Stomach (tissue), 9 donors: ENCODE measurements around the gene RAI14. TPM values are rescaled to one million over a fixed set of nuclear protein-coding genes. Genes with fewer than 3 reads are reported as not detected.
"Not testable (repeated sequence)": the region's sequence is repeated elsewhere in the genome, so short reads cannot be mapped to it uniquely, and the experiment has no call there.

Experiments
- DNase-seq, 2 donors: peaks; one replicate each; pipeline versions ENCODE4 v3.0.0 to v3.0.0-alpha.2; 2013 to 2019
- H3K27ac ChIP-seq, 5 donors: fragments of 200-600 bp in 4 of 5; sonication (generic) in 4 of 5; one replicate each; pipeline ENCODE4 v1.5.1; 2013 to 2019; ENCODE audit warnings: mild to moderate bottlenecking in 1 of 5, moderate library complexity in 1 of 5
- H3K27me3 ChIP-seq, 3 donors: fragments of 200-600 bp; sonication (generic); one replicate each; pipeline ENCODE4 v1.5.1; 2017 to 2019; ENCODE audit warnings: mixed run types in 1 of 3
- H3K36me3 ChIP-seq, 4 donors: fragments of 200-600 bp; sonication (generic); 1 replicate in 3 of 4; 2 replicates in 1 of 4; pipeline ENCODE4 v1.5.1; 2016 to 2019
- H3K4me1 ChIP-seq, 4 donors: fragments of 200-600 bp; sonication (generic); one replicate each; pipeline ENCODE4 v1.5.1; 2016 to 2019
- H3K4me3 ChIP-seq, 4 donors: fragments of 200-600 bp; sonication (generic) in 3 of 4; one replicate each; pipeline ENCODE4 v1.5.1; 2016 to 2019; ENCODE audit warnings: mild to moderate bottlenecking in 1 of 4
- H3K9me3 ChIP-seq, 4 donors: fragments of 200-600 bp; sonication (generic); one replicate each; pipeline ENCODE4 v1.5.1; 2016 to 2019
- EP300 ChIP-seq: sonication (generic); formaldehyde crosslinking; IDR thresholded peaks from one replicate; pipeline ENCODE4 v1.6.1; 2017; ENCODE audit warnings: antibody characterized with exemption
- POLR2A ChIP-seq, 4 donors: fragments of 450-650 bp; IDR thresholded peaks; one replicate each; pipeline ENCODE4 v1.6.1; 2016; ENCODE audit warnings: antibody characterized with exemption in 4 of 4, control low read depth in 2 of 4, mild to moderate bottlenecking in 1 of 4, moderate library complexity in 1 of 4
- POLR2AphosphoS5 ChIP-seq, 3 donors: sonication (generic); formaldehyde crosslinking; IDR thresholded peaks; one replicate each; pipeline ENCODE4 v1.6.1; 2016; ENCODE audit warnings: antibody characterized with exemption in 3 of 3
- WGBS, 5 donors: extraction: QIAGEN DNeasy Blood & Tissue Kit in 3 of 5; methylation state at CpG; one replicate each; pipeline versions ENCODE4 v1.1.5 to v1.1.7; 2013 to 2018; 5-methylcytosine and 5-hydroxymethylcytosine counted together
- intact Hi-C: fragments of 100-400 bp; cut with DNase I; formaldehyde crosslinking; loops from one replicate; pipeline ENCODE4 v1.15.1; 2023; ENCODE audit warnings: low total_unique reads
- polyA plus RNA-seq, 3 donors: library from polyadenylated mRNA; stranded (reverse); fragments of 200-250 nt; gene quantifications; one replicate each; pipeline ENCODE4 v1.2.3, GENCODE V29; 2013
- total RNA-seq, 5 donors: library from RNA; depleted of rRNA; stranded (reverse); fragments of >200 nt; gene quantifications; one replicate each; pipeline versions ENCODE4 v1.1.0 to v1.2.3, GENCODE V29; 2014 to 2016
- TF ChIP-seq, protein P1 (sequence below), 7 experiments: fragments of 450-650 bp in 4 of 7; fragments of 200-600 bp in 3 of 7; sonication (generic) in 3 of 7; IDR thresholded peaks; one replicate each; pipeline ENCODE4 v1.5.1; 2016 to 2019; ENCODE audit warnings: antibody characterized with exemption in 7 of 7, control low read depth in 2 of 7, mild to moderate bottlenecking in 1 of 7
- donor health status: healthy with polysubstance abuse.
- donor health status: Bipolar disorder and iron deficiency.
- donor health status: healthy.

Gene RAI14
- total and polyA plus RNA-seq, 8 donors = 5.1 to 62.4 (median 24.1) TPM

DNA sequence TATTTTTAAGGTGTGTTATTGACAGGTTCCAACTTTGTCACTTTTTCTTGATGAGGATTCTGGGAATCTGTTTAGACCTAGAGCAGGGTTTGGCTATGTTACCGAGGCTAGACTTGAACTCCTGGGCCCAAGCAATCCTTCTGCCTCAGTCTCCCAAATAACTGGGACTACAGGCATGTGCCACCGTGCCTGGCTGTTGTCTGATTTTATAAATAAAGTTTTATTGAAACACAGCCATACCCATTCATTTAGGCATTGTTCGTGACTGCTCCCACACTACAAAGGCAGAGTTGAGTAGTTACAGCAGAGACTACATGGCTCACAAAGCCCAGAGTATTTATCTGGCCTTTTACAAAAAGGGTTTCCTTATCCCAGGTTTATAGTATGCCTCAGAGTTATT, 102.4 kb downstream of the RAI14 start:
- H3K4me1 ChIP-seq = peaks cover 0 to 22% (median 4%) of the 10 kb centered on the region in 4 donors
- intact Hi-C loops = no loop called here
- no peaks in the 10 kb centered on the region for H3K27me3 ChIP-seq
- no peak overlapping the region for H3K27ac ChIP-seq
- WGBS, 5 donors = 76 to 95% (median 94%) methylated on average over 3 of the region's 3 CpGs
- no peak for DNase-seq
- TF ChIP-seq POLR2A (IDR thresholded peaks at IDR 0.05) = no peak
- TF ChIP-seq, protein P1, sequence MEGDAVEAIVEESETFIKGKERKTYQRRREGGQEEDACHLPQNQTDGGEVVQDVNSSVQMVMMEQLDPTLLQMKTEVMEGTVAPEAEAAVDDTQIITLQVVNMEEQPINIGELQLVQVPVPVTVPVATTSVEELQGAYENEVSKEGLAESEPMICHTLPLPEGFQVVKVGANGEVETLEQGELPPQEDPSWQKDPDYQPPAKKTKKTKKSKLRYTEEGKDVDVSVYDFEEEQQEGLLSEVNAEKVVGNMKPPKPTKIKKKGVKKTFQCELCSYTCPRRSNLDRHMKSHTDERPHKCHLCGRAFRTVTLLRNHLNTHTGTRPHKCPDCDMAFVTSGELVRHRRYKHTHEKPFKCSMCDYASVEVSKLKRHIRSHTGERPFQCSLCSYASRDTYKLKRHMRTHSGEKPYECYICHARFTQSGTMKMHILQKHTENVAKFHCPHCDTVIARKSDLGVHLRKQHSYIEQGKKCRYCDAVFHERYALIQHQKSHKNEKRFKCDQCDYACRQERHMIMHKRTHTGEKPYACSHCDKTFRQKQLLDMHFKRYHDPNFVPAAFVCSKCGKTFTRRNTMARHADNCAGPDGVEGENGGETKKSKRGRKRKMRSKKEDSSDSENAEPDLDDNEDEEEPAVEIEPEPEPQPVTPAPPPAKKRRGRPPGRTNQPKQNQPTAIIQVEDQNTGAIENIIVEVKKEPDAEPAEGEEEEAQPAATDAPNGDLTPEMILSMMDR (IDR thresholded peaks at IDR 0.05) = no peak
- no peak for TF ChIP-seq EP300
- no peak overlapping the region for H3K4me3 ChIP-seq
- H3K36me3 ChIP-seq = peaks cover 0 to 33% (median 29%) of the 10 kb centered on the region in 4 donors
- no peaks in the 10 kb centered on the region for H3K9me3 ChIP-seq

DNA sequence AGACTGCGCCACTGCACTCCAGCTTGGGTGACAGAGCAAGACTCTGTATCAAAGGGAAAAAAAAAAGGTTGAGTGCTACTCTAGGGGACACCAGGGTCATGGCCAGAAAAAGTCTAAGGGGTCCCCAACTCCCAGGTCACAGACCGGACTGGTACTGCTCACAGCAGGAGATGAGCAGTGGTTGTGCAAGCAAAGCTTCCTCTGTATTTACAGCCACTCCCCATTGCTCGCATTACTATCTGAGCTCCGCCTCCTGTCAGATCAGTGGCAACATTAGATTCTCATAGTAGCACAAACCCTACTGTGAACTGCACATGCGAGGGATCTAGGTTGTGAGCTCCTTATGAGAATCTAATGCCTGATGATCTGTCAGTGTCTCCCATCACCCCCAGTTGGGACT, 103.1 kb downstream of the RAI14 start:
- H3K27ac ChIP-seq, H3K27me3 ChIP-seq, H3K9me3 ChIP-seq, H3K4me3 ChIP-seq, DNase-seq, intact Hi-C loops: not testable (repeated sequence)
- Histone ChIP-seq H3K4me1 (peaks cover 0 to 22% (median 4%) of the 10 kb centered on the region in 4 donors), H3K36me3 (peaks cover 0 to 33% (median 29%) of the 10 kb centered on the region in 4 donors)
- WGBS, 5 donors = 80 to 93% (median 89%) methylated on average over 5 of the region's 5 CpGs

DNA sequence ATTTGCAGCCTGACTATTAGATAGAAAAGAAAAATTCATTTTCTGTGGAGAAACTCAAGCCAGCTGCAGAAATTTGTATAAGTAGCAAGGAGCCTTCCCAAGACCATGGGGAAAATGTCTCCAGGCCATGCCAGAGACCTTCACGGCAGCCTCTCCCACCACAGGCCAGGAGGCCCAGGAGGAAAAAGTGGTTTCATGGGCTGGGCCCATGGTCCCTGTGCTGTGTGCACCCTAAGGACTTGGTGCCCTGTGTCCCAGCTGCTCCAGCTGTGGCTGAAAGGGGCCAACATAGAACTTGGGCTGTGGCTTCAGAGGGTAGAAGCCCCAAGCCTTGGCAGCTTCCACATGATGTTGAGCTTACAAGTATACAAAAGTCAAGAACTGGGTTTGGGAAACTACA, 109.5 kb downstream of the RAI14 start:
- Histone ChIP-seq H3K9me3 (no peaks in the 10 kb centered on the region), H3K4me1 (peaks cover 0 to 14% (median 4%) of the 10 kb centered on the region in 4 donors), H3K27ac (no peak overlapping the region), H3K36me3 (peaks cover 0 to 11% (median 1%) of the 10 kb centered on the region in 4 donors), H3K27me3 (no peaks in the 10 kb centered on the region), H3K4me3 (no peak overlapping the region)
- intact Hi-C loops = no loop called here
- TF ChIP-seq, protein P1 (IDR thresholded peaks at IDR 0.05) = no peak
- TF ChIP-seq POLR2AphosphoS5 (IDR thresholded peaks at IDR 0.05) (no peak), EP300 (no peak)
- no peak for DNase-seq
- WGBS, 5 donors = 88 to 100% (median 100%) methylated on average over 1 of the region's 1 CpG

GRCh38 chr5:34767180-34767579, 111.1 kb downstream of the RAI14 start:
- Histone ChIP-seq H3K4me3 (no peak overlapping the region), H3K27ac (no peak overlapping the region), H3K27me3 (no peaks in the 10 kb centered on the region), H3K9me3 (no peaks in the 10 kb centered on the region), H3K36me3 (peaks cover 0 to 11% (median 0%) of the 10 kb centered on the region in 4 donors), H3K4me1 (peaks cover 0 to 12% (median 2%) of the 10 kb centered on the region in 4 donors)
- intact Hi-C loops = no loop called here
- WGBS, 5 donors = 85 to 92% (median 89%) methylated on average over 7 of the region's 7 CpGs
- no peak for DNase-seq
- TF ChIP-seq EP300 (no peak), POLR2AphosphoS5 (IDR thresholded peaks at IDR 0.05) (no peak), POLR2A (IDR thresholded peaks at IDR 0.05) (no peak)
- TF ChIP-seq, protein P1 (IDR thresholded peaks at IDR 0.05) = no peak

DNA sequence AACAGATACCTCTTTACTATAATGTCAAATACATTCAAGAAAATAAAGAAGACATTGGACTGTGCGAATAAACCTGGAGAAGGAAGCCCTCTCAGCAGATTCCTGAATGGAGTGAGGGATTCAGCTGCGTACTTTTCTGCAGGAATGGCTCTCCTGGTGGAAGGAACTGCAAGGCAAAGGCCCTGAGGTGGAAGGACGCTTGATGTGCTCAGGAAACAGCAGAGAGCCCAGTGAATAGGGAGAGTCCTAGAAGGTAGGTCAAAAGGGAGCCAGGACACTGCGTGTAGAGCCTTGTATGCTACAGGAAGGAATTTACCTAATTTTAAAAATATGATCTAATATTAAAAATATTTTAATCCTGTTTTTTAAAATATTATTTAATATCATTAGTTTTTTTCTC, 114.4 kb downstream of the RAI14 start:
- Histone ChIP-seq H3K9me3 (no peaks in the 10 kb centered on the region), H3K36me3 (peaks cover 0 to 7% (median 0%) of the 10 kb centered on the region in 4 donors), H3K4me1 (no peaks in the 10 kb centered on the region), H3K27me3 (no peaks in the 10 kb centered on the region), H3K4me3 (no peak overlapping the region), H3K27ac (no peak overlapping the region)
- WGBS, 5 donors = 88 to 95% (median 92%) methylated on average over 4 of the region's 4 CpGs
- no peak for DNase-seq
- TF ChIP-seq, protein P1 (IDR thresholded peaks at IDR 0.05) = no peak
- TF ChIP-seq EP300 = no peak
- intact Hi-C loops = no loop called here
